DOHH2 (cell line): Measurements from ENCODE around the gene SMIM44.

Experiments used
- H3F3A ChIP-seq: fragments of 200-600 bp; sonication (generic), shearing (Covaris generic); 2 replicates; pipeline ENCODE4 v1.6.0; 2016; ENCODE audit warnings: antibody characterized with exemption, mild to moderate bottlenecking; ENCODE audit not compliant: control insufficient read depth, insufficient read depth
- H3K27ac ChIP-seq: fragments of 200-600 bp; sonication (generic); 2 replicates; pipeline ENCODE4 v1.5.1; 2014; ENCODE audit warnings: low read depth, mild to moderate bottlenecking, low read length, moderate library complexity
- H3K27me3 ChIP-seq: fragments of 200-600 bp; sonication (generic); 2 replicates; pipeline ENCODE4 v1.6.1; 2014; ENCODE audit warnings: mild to moderate bottlenecking, low read length, mixed read lengths; ENCODE audit not compliant: control insufficient read depth
- H3K36me3 ChIP-seq: fragments of 200-600 bp; sonication (generic); 2 replicates; pipeline ENCODE4 v1.6.1; 2014; ENCODE audit warnings: mild to moderate bottlenecking, low read length, moderate library complexity, mixed read lengths; ENCODE audit not compliant: control insufficient read depth
- H3K4me1 ChIP-seq: fragments of 200-600 bp; sonication (generic); 2 replicates; pipeline ENCODE4 v1.6.1; 2014; ENCODE audit warnings: mild to moderate bottlenecking, low read length, mixed read lengths; ENCODE audit not compliant: control insufficient read depth
- H3K4me2 ChIP-seq: fragments of 200-600 bp; sonication (generic); 2 replicates; pipeline ENCODE4 v1.6.0; 2014; ENCODE audit warnings: mild to moderate bottlenecking, low read length, moderate library complexity
- H3K4me3 ChIP-seq: fragments of 200-600 bp; sonication (generic); 2 replicates; pipeline ENCODE4 v1.5.1; 2014; ENCODE audit warnings: mild to moderate bottlenecking, low read length, mixed read lengths
- H3K79me2 ChIP-seq: fragments of 200-600 bp; sonication (generic); 2 replicates; pipeline ENCODE4 v1.6.1; 2014; ENCODE audit warnings: mild to moderate bottlenecking, low read length, mixed read lengths; ENCODE audit not compliant: control insufficient read depth
- H3K9me2 ChIP-seq: fragments of 200-600 bp; sonication (generic); replicated peaks from 2 replicates; pipeline ENCODE4 v1.6.1; 2014; ENCODE audit warnings: mild to moderate bottlenecking, low read length, mixed read lengths; ENCODE audit not compliant: control insufficient read depth
- H3K9me3 ChIP-seq: fragments of 200-600 bp; sonication (generic); 2 replicates; pipeline ENCODE4 v1.6.1; 2014; ENCODE audit warnings: antibody characterized with exemption, low read length, mixed read lengths; ENCODE audit not compliant: control insufficient read depth, insufficient read depth
- H4K20me1 ChIP-seq: fragments of 200-600 bp; sonication (generic); 2 replicates; pipeline ENCODE4 v1.6.0; 2014; ENCODE audit warnings: low read depth, mild to moderate bottlenecking, antibody characterized with exemption, low read length, moderate library complexity; ENCODE audit not compliant: control insufficient read depth, insufficient read depth
- CTCF ChIP-seq: fragments of 200-600 bp; sonication (generic); IDR thresholded peaks from one replicate; pipeline ENCODE4 v1.5.1; 2014; ENCODE audit warnings: antibody characterized with exemption, mild to moderate bottlenecking, low read depth, low read length; ENCODE audit not compliant: poor library complexity, severe bottlenecking
- EZH2phosphoT487 ChIP-seq: fragments of 200-600 bp; sonication (generic); IDR thresholded peaks from 2 replicates; pipeline ENCODE4 v1.6.1; 2017; ENCODE audit warnings: borderline replicate concordance, mild to moderate bottlenecking, antibody characterized with exemption, low read length, moderate library complexity, mixed read lengths

Gene SMIM44

GRCh38 chr19:3493651-3494050 is 10.4 kb upstream of the SMIM44 start:
- Histone ChIP-seq H3K27me3 (no peaks in the 10 kb centered on the region), H3F3A (no peaks in the 10 kb centered on the region), H3K4me2 (no peak overlapping the region), H3K9me3 (no peaks in the 10 kb centered on the region), H4K20me1 (no peaks in the 10 kb centered on the region), H3K9me2 (no peaks in the 10 kb centered on the region), H3K4me1 (no peaks in the 10 kb centered on the region), H3K4me3 (no peak overlapping the region), H3K36me3 (peaks cover 31% of the 10 kb centered on the region), H3K27ac (no peak overlapping the region), H3K79me2 (peaks cover 19% of the 10 kb centered on the region)
- TF ChIP-seq CTCF (no peak), EZH2phosphoT487 (no peak)

GRCh38 chr19:3492919-3493318 is 9.7 kb upstream of the SMIM44 start:
- Histone ChIP-seq H3K4me3 (no peak overlapping the region), H3K27me3 (no peaks in the 10 kb centered on the region), H3K9me2 (no peaks in the 10 kb centered on the region), H3K79me2 (peaks cover 11% of the 10 kb centered on the region), H3K27ac (no peak overlapping the region), H3K4me2 (no peak overlapping the region), H3K36me3 (peaks cover 31% of the 10 kb centered on the region), H3F3A (no peaks in the 10 kb centered on the region), H4K20me1 (no peaks in the 10 kb centered on the region), H3K4me1 (no peaks in the 10 kb centered on the region), H3K9me3 (no peaks in the 10 kb centered on the region)
- no peak for TF ChIP-seq CTCF
- no peak for TF ChIP-seq EZH2phosphoT487

- H3K4me3 ChIP-seq = no peak overlapping the region
- H3K9me3 ChIP-seq = no peaks in the 10 kb centered on the region
- H3K36me3 ChIP-seq = peaks cover 30% of the 10 kb centered on the region
- no peak overlapping the region for H3K27ac ChIP-seq
- no peaks in the 10 kb centered on the region for H3F3A ChIP-seq
- TF ChIP-seq EZH2phosphoT487 (no peak), CTCF (no peak)
- H3K27me3 ChIP-seq = no peaks in the 10 kb centered on the region
- no peaks in the 10 kb centered on the region for H3K9me2 ChIP-seq
- no peaks in the 10 kb centered on the region for H3K4me1 ChIP-seq
- H3K79me2 ChIP-seq = peaks cover 5% of the 10 kb centered on the region
- no peaks in the 10 kb centered on the region for H4K20me1 ChIP-seq
- H3K4me2 ChIP-seq = no peak overlapping the region
Measured at GRCh38 chr19:3492131-3492839, 9.0 kb upstream of the SMIM44 start.
